PC-3 (cell line): ENCODE measurements around the gene EHD4. TPM values are rescaled to one million over a fixed set of nuclear protein-coding genes. Genes with fewer than 3 reads are reported as not detected.

ENCODE experiments used
- ATAC-seq: fragments of 200-7000 bp; cut with Tn5 transposase; 2 replicates; pipeline ENCODE4 v1.9.1; 2020; ENCODE audit warnings: mild to moderate bottlenecking, moderate library complexity
- BruUV-seq: library from RNA; stranded (reverse); fragments of 400-500 nt; replicated peaks from 2 replicates; lab custom pipeline; 2021; lab: Mats Ljungman, UMichigan
- CTCF ChIA-PET: fragments of 300-600 bp; sonication (Branson Sonifier 250); formaldehyde crosslinking; loops from one replicate; lab custom pipeline; 2022; ENCODE audit warnings: antibody characterized with exemption; lab: Charles Lee
- POLR2A ChIA-PET: fragments of 300-600 bp; sonication (Branson Sonifier 250); formaldehyde crosslinking; loops from one replicate; lab custom pipeline; 2022; ENCODE audit warnings: antibody characterized with exemption; ENCODE audit not compliant: unreplicated experiment; lab: Charles Lee
- DNase-seq: peaks from one replicate; pipeline ENCODE4 v3.0.0-alpha.2; 2015
- H2AFZ ChIP-seq: fragments of 300-600 bp; sonication (generic); 2 replicates; pipeline ENCODE4 v1.6.0; 2016; ENCODE audit warnings: antibody characterized with exemption, low read length
- H3F3A ChIP-seq: fragments of 300-600 bp; sonication (generic); one replicate; pipeline ENCODE4 v1.6.0; 2017; ENCODE audit warnings: antibody characterized with exemption, low read length, control low read depth, mild to moderate bottlenecking; ENCODE audit not compliant: unreplicated experiment
- H3K27ac ChIP-seq: fragments of 300-600 bp; sonication (generic); 2 replicates; pipeline ENCODE4 v1.5.1; 2016; ENCODE audit warnings: mild to moderate bottlenecking, low read length
- H3K27me3 ChIP-seq: fragments of 300-600 bp; sonication (generic); 2 replicates; pipeline ENCODE4 v1.6.1; 2016; ENCODE audit warnings: low read length, mixed read lengths
- H3K36me3 ChIP-seq: fragments of 300-600 bp; sonication (generic); 2 replicates; pipeline ENCODE4 v1.6.1; 2016; ENCODE audit warnings: low read depth, mixed run types, low read length, mixed read lengths
- H3K4me1 ChIP-seq: fragments of 300-600 bp; sonication (generic); 2 replicates; pipeline ENCODE4 v1.5.1; 2016; ENCODE audit warnings: low read length; ENCODE audit not compliant: insufficient read depth
- H3K4me2 ChIP-seq: fragments of 300-600 bp; sonication (generic); 2 replicates; pipeline ENCODE4 v1.6.0; 2016; ENCODE audit warnings: low read length
- H3K4me3 ChIP-seq: fragments of 300-600 bp; sonication (generic); 2 replicates; pipeline ENCODE4 v1.5.1; 2016; ENCODE audit warnings: mild to moderate bottlenecking, low read length, mixed read lengths
- H3K79me2 ChIP-seq: fragments of 300-600 bp; sonication (generic); 2 replicates; pipeline ENCODE4 v1.6.1; 2017; ENCODE audit warnings: low read length, mixed read lengths
- H3K9ac ChIP-seq: fragments of 300-600 bp; sonication (generic); 2 replicates; pipeline ENCODE4 v1.6.0; 2016; ENCODE audit warnings: mild to moderate bottlenecking, low read length
- H3K9me2 ChIP-seq: fragments of 300-600 bp; sonication (generic); replicated peaks from 2 replicates; pipeline ENCODE4 v1.6.1; 2016; ENCODE audit warnings: mixed run types, low read length, mixed read lengths
- H3K9me3 ChIP-seq: fragments of 300-600 bp; sonication (generic); 2 replicates; pipeline ENCODE4 v1.6.1; 2016; ENCODE audit warnings: low read length, mixed read lengths
- H4K20me1 ChIP-seq: fragments of 300-600 bp; sonication (generic); 2 replicates; pipeline ENCODE4 v1.6.1; 2016; ENCODE audit warnings: low read length, mixed read lengths
- CTCF ChIP-seq: fragments of 300-600 bp; sonication (generic); conservative IDR thresholded peaks from 2 replicates; pipeline ENCODE4 v1.5.1; 2017; ENCODE audit warnings: antibody characterized with exemption, low read depth, mild to moderate bottlenecking, low read length
- EZH2 ChIP-seq: fragments of 300-600 bp; sonication (generic); IDR thresholded peaks from one replicate; pipeline ENCODE4 v1.6.1; 2017; ENCODE audit warnings: antibody characterized with exemption, mild to moderate bottlenecking, low read length; ENCODE audit not compliant: unreplicated experiment
- EZH2phosphoT487 ChIP-seq: fragments of 300-600 bp; sonication (generic); IDR thresholded peaks from 2 replicates; pipeline ENCODE4 v1.6.1; 2018; ENCODE audit warnings: mild to moderate bottlenecking, antibody characterized with exemption, low read length, borderline replicate concordance
- intact Hi-C: fragments of 100-400 bp; cut with micrococcal nuclease; formaldehyde crosslinking; loops from 2 replicates; pipeline ENCODE4 v1.9.0; 2023
- total RNA-seq: library from RNA; depleted of rRNA; stranded (reverse); fragments of >200 nt; gene quantifications from 2 replicates; pipeline ENCODE4 v1.2.3, GENCODE V29; 2014

EHD4 gene
- total RNA-seq, 1 experiment from 2014 or later: 57.8 TPM

GRCh38 chr15:41881550-41881919 lies 90.8 kb downstream of the EHD4 start:
- Histone ChIP-seq H3K79me2 (no peaks in the 10 kb centered on the region), H3K27ac (no peak overlapping the region), H3K4me3 (no peak overlapping the region), H3K9me2 (no peaks in the 10 kb centered on the region), H3F3A (no peaks in the 10 kb centered on the region), H3K9me3 (no peaks in the 10 kb centered on the region), H3K4me1 (no peaks in the 10 kb centered on the region), H3K27me3 (no peaks in the 10 kb centered on the region), H3K36me3 (no peaks in the 10 kb centered on the region), H3K4me2 (no peak overlapping the region), H3K9ac (no peak overlapping the region), H2AFZ (no peak overlapping the region), H4K20me1 (no peaks in the 10 kb centered on the region)
- POLR2A ChIA-PET: no interaction called here
- no peak for ATAC-seq
- intact Hi-C loops: no loop called here
- no TSS peak for BruUV-seq
- DNase-seq: no peak
- CTCF ChIA-PET: no interaction called here
- TF ChIP-seq EZH2phosphoT487: no peak
- no peak for TF ChIP-seq EZH2
- no peak for TF ChIP-seq CTCF

- H2AFZ ChIP-seq: no peak overlapping the region
Observed at GRCh38 chr15:41881086-41881485, 91.3 kb downstream of the EHD4 start.

More at GRCh38 chr15:41881086-41881485, 91.3 kb downstream of the EHD4 start:
- Histone ChIP-seq H3K79me2 (no peaks in the 10 kb centered on the region), H3K36me3 (no peaks in the 10 kb centered on the region), H3K27me3 (no peaks in the 10 kb centered on the region), H3K4me3 (no peak overlapping the region), H4K20me1 (no peaks in the 10 kb centered on the region), H3K9me2 (no peaks in the 10 kb centered on the region), H3K4me1 (no peaks in the 10 kb centered on the region), H3K4me2 (no peak overlapping the region), H3K27ac (no peak overlapping the region), H3K9me3 (no peaks in the 10 kb centered on the region), H3F3A (no peaks in the 10 kb centered on the region), H3K9ac (no peak overlapping the region)
- DNase-seq (no peak), ATAC-seq (no peak)
- CTCF ChIA-PET: no interaction called here
- POLR2A ChIA-PET: no interaction called here
- TF ChIP-seq CTCF: no peak
- TF ChIP-seq EZH2phosphoT487: no peak
- TF ChIP-seq EZH2: no peak
- no TSS peak for BruUV-seq
- intact Hi-C loops: no loop called here
